PC-9 (cell line): ENCODE measurements around the gene RMND5A. TPM values are rescaled to one million over a fixed set of nuclear protein-coding genes. Genes with fewer than 3 reads are reported as not detected.

Experiments
- BruUV-seq: library from RNA; stranded (reverse); fragments of 400-500 nt; replicated peaks from 2 replicates; lab custom pipeline; 2021; lab: Mats Ljungman, UMichigan
- CTCF ChIA-PET: fragments of 300-600 bp; sonication (Branson Sonifier 250); formaldehyde crosslinking; loops from one replicate; lab custom pipeline; 2022; ENCODE audit warnings: antibody characterized with exemption; lab: Charles Lee
- POLR2A ChIA-PET: fragments of 300-600 bp; sonication (Branson Sonifier 250); formaldehyde crosslinking; loops from one replicate; lab custom pipeline; 2022; ENCODE audit warnings: antibody characterized with exemption; ENCODE audit not compliant: unreplicated experiment; lab: Charles Lee
- DNase-seq, 2 experiments: peaks; one replicate each; pipeline versions ENCODE4 v3.0.0 to v3.0.0-alpha.2; 2015 to 2022; ENCODE audit warnings: mixed read lengths in 1 of 2
- H2AFZ ChIP-seq: fragments of 200-600 bp; sonication (generic); 2 replicates; pipeline ENCODE4 v1.8.1; 2017; ENCODE audit warnings: antibody characterized with exemption
- H3F3A ChIP-seq: fragments of 200-600 bp; sonication (generic); 2 replicates; pipeline ENCODE4 v1.8.1; 2017; ENCODE audit warnings: antibody characterized with exemption, mild to moderate bottlenecking, low read depth; ENCODE audit not compliant: insufficient read depth
- H3K27ac ChIP-seq: fragments of 200-600 bp; sonication (generic); 2 replicates; pipeline ENCODE4 v1.6.1; 2016; ENCODE audit warnings: mixed run types
- H3K27me3 ChIP-seq: fragments of 200-600 bp; sonication (generic); 2 replicates; pipeline ENCODE4 v1.6.1; 2016; ENCODE audit warnings: low read depth, mixed run types; ENCODE audit not compliant: insufficient read depth
- H3K36me3 ChIP-seq: fragments of 200-600 bp; sonication (generic); 2 replicates; pipeline ENCODE4 v1.6.1; 2016; ENCODE audit warnings: low read depth, mixed run types
- H3K4me1 ChIP-seq: fragments of 200-600 bp; sonication (generic); replicated peaks from 2 replicates; pipeline ENCODE4 v1.6.1; 2016; ENCODE audit warnings: mixed run types; ENCODE audit not compliant: insufficient read depth
- H3K4me2 ChIP-seq: fragments of 200-600 bp; sonication (generic); 2 replicates; pipeline ENCODE4 v1.6.1; 2017; ENCODE audit warnings: mixed run types
- H3K4me3 ChIP-seq: fragments of 200-600 bp; sonication (generic); 2 replicates; pipeline ENCODE4 v1.6.1; 2016; ENCODE audit warnings: mixed run types
- H3K79me2 ChIP-seq: fragments of 200-600 bp; sonication (generic); 2 replicates; pipeline ENCODE4 v1.6.1; 2017; ENCODE audit warnings: low read depth, mixed run types
- H3K9me2 ChIP-seq: fragments of 200-600 bp; sonication (generic); 2 replicates; pipeline ENCODE4 v1.8.1; 2017; ENCODE audit warnings: mild to moderate bottlenecking; ENCODE audit not compliant: insufficient read depth
- H3K9me3 ChIP-seq: fragments of 200-600 bp; sonication (generic); 2 replicates; pipeline ENCODE4 v1.8.1; 2016; ENCODE audit warnings: low read depth; ENCODE audit not compliant: insufficient read depth
- H4K20me1 ChIP-seq: fragments of 200-600 bp; sonication (generic); 2 replicates; pipeline ENCODE4 v1.8.1; 2017; ENCODE audit not compliant: insufficient read depth
- EZH2 ChIP-seq: fragments of 200-600 bp; sonication (generic); IDR thresholded peaks from 2 replicates; pipeline ENCODE4 v1.8.0; 2017; ENCODE audit warnings: antibody characterized with exemption, low read depth
- intact Hi-C: fragments of 100-400 bp; cut with micrococcal nuclease; formaldehyde crosslinking; loops from one replicate; pipeline ENCODE4 v1.10.0; 2022; ENCODE audit not compliant: unreplicated experiment
- total RNA-seq: library from RNA; stranded (reverse); gene quantifications from 2 replicates; pipeline ENCODE4 v1.2.3, GENCODE V29; 2021
- TF ChIP-seq, protein P1 (sequence below): fragments of 200-600 bp; sonication (generic); conservative IDR thresholded peaks from 2 replicates; pipeline ENCODE4 v1.6.1; 2017; ENCODE audit warnings: mixed run types, antibody characterized with exemption, mild to moderate bottlenecking, moderate library complexity

The RMND5A gene
- total RNA-seq, 1 experiment from 2014 or later: 39.3 TPM

DNA sequence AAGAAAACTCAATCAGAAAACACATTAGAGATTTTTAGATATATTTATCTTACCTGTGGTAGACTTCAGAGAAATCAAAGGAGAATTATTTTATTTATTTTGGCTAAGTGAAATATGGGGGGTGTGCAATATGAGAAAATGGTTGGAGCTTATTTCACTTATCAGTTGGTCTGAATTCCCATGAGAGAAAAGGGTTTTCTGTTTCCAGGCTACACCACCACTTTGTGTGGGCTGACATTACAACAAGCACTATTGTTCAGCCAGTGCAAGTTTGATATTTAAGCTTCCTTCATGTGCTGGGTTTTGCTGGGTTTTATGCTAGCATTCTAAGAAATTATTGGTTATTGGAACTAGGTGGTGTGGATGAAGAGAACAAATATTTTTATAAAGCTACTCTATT lies 33.5 kb downstream of the RMND5A start:
- no peak for DNase-seq

DNA sequence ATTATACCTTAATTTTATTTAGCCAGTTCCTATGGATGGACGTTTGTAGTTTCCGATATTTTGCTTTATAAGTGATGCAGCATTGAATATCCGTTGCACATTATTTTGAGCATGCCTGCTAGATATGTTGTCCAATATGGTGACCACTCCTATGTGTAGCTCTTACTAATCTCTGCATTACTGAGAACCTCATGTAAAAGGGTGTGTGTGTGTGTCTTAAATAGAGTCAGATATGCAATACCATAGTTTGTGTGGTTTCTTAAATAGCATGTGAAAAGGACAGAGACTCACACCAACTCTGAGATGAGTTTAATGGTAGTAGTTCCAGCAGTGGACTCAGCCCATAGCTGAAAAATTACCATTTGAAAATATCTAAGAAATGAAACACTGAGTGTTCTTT lies 38.3 kb downstream of the RMND5A start:
- no peak overlapping the region for H3K27ac ChIP-seq
- H2AFZ ChIP-seq: no peak overlapping the region
- peaks cover 6% of the 10 kb centered on the region; the same call in 1 of the 2 replicates for H3K36me3 ChIP-seq
- H3K4me3 ChIP-seq: no peak overlapping the region
- intact Hi-C loops: no loop called here
- H3K27me3 ChIP-seq: no peaks in the 10 kb centered on the region
- ChIA-PET POLR2A (no interaction called here), CTCF (no interaction called here)
- no peaks in the 10 kb centered on the region for H3K79me2 ChIP-seq
- no peaks in the 10 kb centered on the region for H4K20me1 ChIP-seq
- H3K9me3 ChIP-seq: no peaks in the 10 kb centered on the region
- BruUV-seq: no TSS peak
- peaks cover 3% of the 10 kb centered on the region; the same call in 1 of the 2 replicates for H3F3A ChIP-seq
- H3K4me2 ChIP-seq: no peak overlapping the region
- DNase-seq: no peak
- H3K9me2 ChIP-seq: no peaks in the 10 kb centered on the region
- TF ChIP-seq EZH2: no peak
- TF ChIP-seq, protein P1, sequence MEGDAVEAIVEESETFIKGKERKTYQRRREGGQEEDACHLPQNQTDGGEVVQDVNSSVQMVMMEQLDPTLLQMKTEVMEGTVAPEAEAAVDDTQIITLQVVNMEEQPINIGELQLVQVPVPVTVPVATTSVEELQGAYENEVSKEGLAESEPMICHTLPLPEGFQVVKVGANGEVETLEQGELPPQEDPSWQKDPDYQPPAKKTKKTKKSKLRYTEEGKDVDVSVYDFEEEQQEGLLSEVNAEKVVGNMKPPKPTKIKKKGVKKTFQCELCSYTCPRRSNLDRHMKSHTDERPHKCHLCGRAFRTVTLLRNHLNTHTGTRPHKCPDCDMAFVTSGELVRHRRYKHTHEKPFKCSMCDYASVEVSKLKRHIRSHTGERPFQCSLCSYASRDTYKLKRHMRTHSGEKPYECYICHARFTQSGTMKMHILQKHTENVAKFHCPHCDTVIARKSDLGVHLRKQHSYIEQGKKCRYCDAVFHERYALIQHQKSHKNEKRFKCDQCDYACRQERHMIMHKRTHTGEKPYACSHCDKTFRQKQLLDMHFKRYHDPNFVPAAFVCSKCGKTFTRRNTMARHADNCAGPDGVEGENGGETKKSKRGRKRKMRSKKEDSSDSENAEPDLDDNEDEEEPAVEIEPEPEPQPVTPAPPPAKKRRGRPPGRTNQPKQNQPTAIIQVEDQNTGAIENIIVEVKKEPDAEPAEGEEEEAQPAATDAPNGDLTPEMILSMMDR: no peak
- no peaks in the 10 kb centered on the region for H3K4me1 ChIP-seq

More for the DNA sequence above, 33.5 kb downstream of the RMND5A start:
- intact Hi-C loops: no loop called here
- no peaks in the 10 kb centered on the region for H3K9me2 ChIP-seq
- no TSS peak for BruUV-seq
- H3K27ac ChIP-seq: no peak overlapping the region
- no peak for TF ChIP-seq EZH2
- TF ChIP-seq, protein P1: no peak
- peaks cover 24% of the 10 kb centered on the region; the same call in 1 of the 2 replicates for H3K36me3 ChIP-seq
- no peak overlapping the region for H3K4me2 ChIP-seq
- ChIA-PET CTCF (no interaction called here), POLR2A (no interaction called here)
- H3K4me1 ChIP-seq: no peaks in the 10 kb centered on the region
- no peak overlapping the region for H3K4me3 ChIP-seq
- 0 out of 2 replicates have a peak, but pooled peaks cover 5% of the 10 kb centered on the region for H3K9me3 ChIP-seq
- no peak overlapping the region for H2AFZ ChIP-seq
- peaks cover 27% of the 10 kb centered on the region for H3K79me2 ChIP-seq
- H4K20me1 ChIP-seq: no peaks in the 10 kb centered on the region
- H3K27me3 ChIP-seq: no peaks in the 10 kb centered on the region
- H3F3A ChIP-seq: no peaks in the 10 kb centered on the region; the same call in none of the 2 replicates

DNA sequence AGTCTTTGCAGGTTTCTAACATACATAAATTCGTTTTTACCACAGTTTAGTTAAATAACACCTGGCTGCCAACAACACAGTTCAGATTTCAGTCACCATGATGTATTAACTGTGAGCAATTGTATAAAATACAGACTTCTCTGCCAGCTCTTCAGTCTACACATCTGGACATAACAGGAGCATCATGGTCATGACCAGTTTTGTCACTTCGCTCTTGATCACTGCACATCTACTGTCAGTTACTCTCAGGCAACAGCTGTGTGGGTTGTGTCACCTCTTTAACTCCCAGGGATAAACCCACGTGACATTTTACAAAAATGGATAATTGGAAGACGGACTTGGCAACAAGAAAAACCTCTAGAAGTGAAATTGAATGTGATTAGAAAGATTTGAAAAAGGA lies 40.3 kb downstream of the RMND5A start:
- H3K27ac ChIP-seq: no peak overlapping the region
- no peak overlapping the region for H2AFZ ChIP-seq
- no peaks in the 10 kb centered on the region for H3K9me3 ChIP-seq
- H3K4me2 ChIP-seq: no peak overlapping the region
- peaks cover 11% of the 10 kb centered on the region; the same call in 1 of the 2 replicates for H3F3A ChIP-seq
- DNase-seq: no peak
- H3K79me2 ChIP-seq: 0 out of 2 replicates have a peak, but pooled peaks cover 5% of the 10 kb centered on the region
- BruUV-seq: no TSS peak
- 0 out of 2 replicates have a peak, but pooled peaks cover 5% of the 10 kb centered on the region for H3K36me3 ChIP-seq
- no peaks in the 10 kb centered on the region for H3K9me2 ChIP-seq
- ChIA-PET POLR2A (no interaction called here), CTCF (no interaction called here)
- H4K20me1 ChIP-seq: peaks cover 10% of the 10 kb centered on the region
- TF ChIP-seq, protein P1: no peak
- TF ChIP-seq EZH2: no peak
- no peaks in the 10 kb centered on the region for H3K27me3 ChIP-seq
- intact Hi-C loops: no loop called here
- H3K4me1 ChIP-seq: no peaks in the 10 kb centered on the region
- no peak overlapping the region for H3K4me3 ChIP-seq
